GM12891 (cell line): Measurements from ENCODE around the gene RND2.

Source experiments
- POLR2A ChIP-seq: IDR thresholded peaks from 2 replicates; pipeline ENCODE4 v1.6.1; 2011; ENCODE audit warnings: low read depth, low read length, control low read depth
- POLR2AphosphoS5 ChIP-seq: IDR thresholded peaks from 2 replicates; pipeline ENCODE4 v1.6.1; 2011; ENCODE audit warnings: low read depth, low read length, control low read depth
- TAF1 ChIP-seq: IDR thresholded peaks from 2 replicates; pipeline ENCODE4 v1.6.1; 2011; ENCODE audit warnings: low read depth, low read length, control low read depth

DNA sequence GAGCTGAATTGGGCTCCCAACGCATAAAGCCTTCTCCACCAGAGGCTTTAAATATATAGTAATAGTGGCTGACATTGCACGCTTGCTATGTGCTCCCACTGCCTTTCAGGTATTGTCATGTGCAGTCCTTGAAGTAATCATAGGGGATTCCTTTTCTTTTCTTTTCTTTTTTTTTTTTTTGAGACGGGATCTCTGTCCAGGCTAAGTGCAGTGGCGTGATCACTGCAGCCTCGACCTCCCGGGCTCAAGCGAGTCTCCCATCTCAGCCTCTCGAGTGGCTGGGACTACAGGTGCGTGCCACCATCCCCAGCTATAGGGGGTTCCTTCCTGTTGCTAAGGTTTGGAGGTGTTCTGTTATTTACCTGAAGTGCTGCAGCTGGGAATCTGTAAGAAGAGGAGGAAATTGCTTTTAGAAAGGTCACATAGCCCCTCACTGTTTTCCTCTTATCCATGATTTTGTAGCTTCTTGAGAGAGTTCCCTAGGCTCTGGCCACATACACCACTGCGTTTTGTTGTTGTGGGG, 26.0 kb upstream of the RND2 start:
- no peak; the same call in 1 of the 2 replicates for TF ChIP-seq POLR2AphosphoS5
- no peak for TF ChIP-seq POLR2A
- no peak for TF ChIP-seq TAF1
